HL-60 (cell line): ENCODE data around the gene SMIM7.

Experiments used
- DNase-seq, 2 experiments: peaks; one replicate each; pipeline ENCODE4 v3.0.0-alpha.2; 2010 to 2020; ENCODE audit warnings: low read depth in 1 of 2, low spot score in 1 of 2
- H3K27ac ChIP-seq: fragments of 250-450 bp; sonication (Bioruptor Pico); replicated peaks from 2 replicates; pipeline ENCODE4 v1.5.1; 2020; ENCODE audit warnings: mild to moderate bottlenecking, moderate library complexity
- H3K27me3 ChIP-seq: fragments of 250-450 bp; sonication (Bioruptor Pico); 2 replicates; pipeline ENCODE4 v1.5.1; 2021; ENCODE audit warnings: mild to moderate bottlenecking, moderate library complexity; ENCODE audit not compliant: insufficient read depth, poor library complexity, severe bottlenecking
- H3K4me3 ChIP-seq: replicated peaks from 2 replicates; pipeline ENCODE4 v1.5.1; 2011; ENCODE audit warnings: mild to moderate bottlenecking, control low read depth, low read length; ENCODE audit not compliant: insufficient read depth
- CTCF ChIP-seq: IDR thresholded peaks from one replicate; pipeline ENCODE4 v1.5.1; 2011; ENCODE audit warnings: low read length, control low read depth, inconsistent platforms; ENCODE audit not compliant: insufficient read depth
- GABPA ChIP-seq: IDR thresholded peaks from 2 replicates; pipeline ENCODE4 v1.6.1; 2012; ENCODE audit warnings: low read depth
- POLR2AphosphoS5 ChIP-seq: IDR thresholded peaks from 2 replicates; pipeline ENCODE4 v1.6.1; 2012; ENCODE audit warnings: low read depth
- REST ChIP-seq: IDR thresholded peaks from 2 replicates; pipeline ENCODE4 v1.6.1; 2012; ENCODE audit warnings: low read depth; ENCODE audit not compliant: insufficient replicate concordance
- SPI1 ChIP-seq: IDR thresholded peaks from 2 replicates; pipeline ENCODE4 v1.6.1; 2012; ENCODE audit warnings: low read depth, mild to moderate bottlenecking, borderline replicate concordance

The SMIM7 gene

GRCh38 chr19:16608290-16608739 lies 51.6 kb downstream of the SMIM7 start:
- DNase-seq: peak in 1 of 2 experiments; percentile 65
- Histone ChIP-seq H3K27me3 (no peaks in the 10 kb centered on the region), H3K4me3 (no peak overlapping the region), H3K27ac (no peak overlapping the region)
- TF ChIP-seq CTCF (no peak), GABPA (no peak), REST (no peak), SPI1 (peak; percentile 48; the same call in 1 of the 2 replicates), POLR2AphosphoS5 (no peak)

- TF ChIP-seq REST: no peak
- no peak for TF ChIP-seq SPI1
- TF ChIP-seq CTCF: no peak
- TF ChIP-seq POLR2AphosphoS5: no peak
- no peak for TF ChIP-seq GABPA
- no peak for DNase-seq
- Histone ChIP-seq H3K27me3 (no peaks in the 10 kb centered on the region), H3K4me3 (no peak overlapping the region), H3K27ac (no peak overlapping the region)
Observed at GRCh38 chr19:16607819-16608218, 52.1 kb downstream of the SMIM7 start.

- Histone ChIP-seq H3K4me3 (no peak overlapping the region), H3K27ac (no peak overlapping the region), H3K27me3 (no peaks in the 10 kb centered on the region)
- no peak for TF ChIP-seq CTCF
- no peak for DNase-seq
Observed at GRCh38 chr19:16605553-16605994, 54.4 kb downstream of the SMIM7 start.

GRCh38 chr19:16605115-16605514 lies 54.8 kb downstream of the SMIM7 start:
- Histone ChIP-seq H3K27ac (no peak overlapping the region), H3K27me3 (no peaks in the 10 kb centered on the region), H3K4me3 (no peak overlapping the region)
- no peak for DNase-seq
- TF ChIP-seq REST: no peak
- TF ChIP-seq SPI1: no peak
- no peak for TF ChIP-seq CTCF
- no peak for TF ChIP-seq GABPA
- no peak for TF ChIP-seq POLR2AphosphoS5
